ENCODE measurements around the gene RTN3.

- TF ChIP-seq CTCF (IDR thresholded peaks at IDR 0.05): no peak
- no peak for TF ChIP-seq POLR2A (IDR thresholded peaks at IDR 0.05)
These were observed 123.0 kb downstream of the RTN3 start for GRCh38 chr11:63804259-63804658.

All from thyroid gland (tissue), 4 donors.